ENCODE measurements around the gene ZEB2.
"Not testable (repeated sequence)": the region's sequence is repeated elsewhere in the genome, so short reads cannot be mapped to it uniquely, and the experiment has no call there.

Gene ZEB2

GRCh38 chr2:144389930-144390311 is 130.0 kb downstream of the ZEB2 start:
- DNase-seq: no peak

GRCh38 chr2:144389151-144389929 is 130.6 kb downstream of the ZEB2 start:
- DNase-seq: no peak

GRCh38 chr2:144385381-144385780 is 134.5 kb downstream of the ZEB2 start:
- DNase-seq: no peak

GRCh38 chr2:144383571-144384100 is 136.3 kb downstream of the ZEB2 start:
- no peak for DNase-seq

GRCh38 chr2:144382849-144383248 is 137.1 kb downstream of the ZEB2 start:
- peak in 1 of 58 donors; percentile 13 for DNase-seq

GRCh38 chr2:144381716-144382115 is 138.2 kb downstream of the ZEB2 start:
- DNase-seq: no peak

GRCh38 chr2:144379851-144380311 is 140.0 kb downstream of the ZEB2 start:
- DNase-seq: peak in 28 of 58 donors; percentile 6 to 62 (median 34)

GRCh38 chr2:144378551-144378950 is 141.4 kb downstream of the ZEB2 start:
- no peak for DNase-seq

- no peak for DNase-seq
Measured at GRCh38 chr2:144377914-144378313, 142.0 kb downstream of the ZEB2 start.

- DNase-seq: no peak
Measured at GRCh38 chr2:144376926-144377325, 143.0 kb downstream of the ZEB2 start.

GRCh38 chr2:144376460-144376859 is 143.5 kb downstream of the ZEB2 start:
- no peak for DNase-seq

GRCh38 chr2:144374163-144374661 is 145.7 kb downstream of the ZEB2 start:
- DNase-seq: no peak

GRCh38 chr2:144372410-144373080 is 147.4 kb downstream of the ZEB2 start:
- peak in 11 of 58 donors; percentile 4 to 46 (median 15) for DNase-seq

GRCh38 chr2:144370937-144371584 is 148.9 kb downstream of the ZEB2 start:
- DNase-seq: no peak

- no peak for DNase-seq
Measured at GRCh38 chr2:144369416-144369815, 150.5 kb downstream of the ZEB2 start.

GRCh38 chr2:144366825-144367429 is 153.0 kb downstream of the ZEB2 start:
- no peak for DNase-seq

GRCh38 chr2:144364944-144365738 is 154.8 kb downstream of the ZEB2 start:
- no peak for DNase-seq

GRCh38 chr2:144364247-144364646 is 155.7 kb downstream of the ZEB2 start:
- not testable (repeated sequence) for DNase-seq

GRCh38 chr2:144362401-144362800 is 157.5 kb downstream of the ZEB2 start:
- DNase-seq: no peak

- DNase-seq: no peak
Measured at GRCh38 chr2:144361742-144362141, 158.2 kb downstream of the ZEB2 start.
